ENCODE data around the gene GNAQ.

DNA sequence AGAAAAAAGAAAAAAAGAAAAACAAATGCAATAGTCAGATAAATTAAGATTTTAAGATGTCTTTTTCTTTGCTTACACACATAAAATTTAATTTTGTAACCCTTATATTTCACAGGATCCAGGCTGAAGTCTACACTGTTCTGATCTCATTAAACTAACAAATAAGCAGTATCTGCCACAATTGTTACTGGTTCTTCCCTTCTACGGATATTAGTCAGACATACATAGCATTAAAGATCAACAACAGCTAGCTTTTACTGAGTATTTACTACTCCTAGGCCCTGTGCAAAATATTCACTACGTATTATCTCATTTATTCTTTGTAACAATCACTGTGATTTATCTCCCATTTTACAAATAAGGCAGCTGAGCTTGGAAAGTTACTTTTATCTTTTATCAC lies 34.9 kb downstream of the GNAQ start:
- TF ChIP-seq, protein P1, sequence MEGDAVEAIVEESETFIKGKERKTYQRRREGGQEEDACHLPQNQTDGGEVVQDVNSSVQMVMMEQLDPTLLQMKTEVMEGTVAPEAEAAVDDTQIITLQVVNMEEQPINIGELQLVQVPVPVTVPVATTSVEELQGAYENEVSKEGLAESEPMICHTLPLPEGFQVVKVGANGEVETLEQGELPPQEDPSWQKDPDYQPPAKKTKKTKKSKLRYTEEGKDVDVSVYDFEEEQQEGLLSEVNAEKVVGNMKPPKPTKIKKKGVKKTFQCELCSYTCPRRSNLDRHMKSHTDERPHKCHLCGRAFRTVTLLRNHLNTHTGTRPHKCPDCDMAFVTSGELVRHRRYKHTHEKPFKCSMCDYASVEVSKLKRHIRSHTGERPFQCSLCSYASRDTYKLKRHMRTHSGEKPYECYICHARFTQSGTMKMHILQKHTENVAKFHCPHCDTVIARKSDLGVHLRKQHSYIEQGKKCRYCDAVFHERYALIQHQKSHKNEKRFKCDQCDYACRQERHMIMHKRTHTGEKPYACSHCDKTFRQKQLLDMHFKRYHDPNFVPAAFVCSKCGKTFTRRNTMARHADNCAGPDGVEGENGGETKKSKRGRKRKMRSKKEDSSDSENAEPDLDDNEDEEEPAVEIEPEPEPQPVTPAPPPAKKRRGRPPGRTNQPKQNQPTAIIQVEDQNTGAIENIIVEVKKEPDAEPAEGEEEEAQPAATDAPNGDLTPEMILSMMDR (IDR thresholded peaks at IDR 0.05 in 2 of 3, conservative IDR thresholded peaks at IDR 0.05 in 1 of 3; ENCODE audit: borderline replicate concordance in 1 of 3, insufficient read depth in 1 of 3, low read depth in 2 of 3, low read length in 2 of 3) = no peak
- TF ChIP-seq POLR2AphosphoS5 (IDR thresholded peaks at IDR 0.05; ENCODE audit: low read depth, low read length) (no peak), EZH2 (IDR thresholded peaks at IDR 0.05) (no peak), TCF7L2 (IDR thresholded peaks at IDR 0.05; ENCODE audit: borderline replicate concordance, extremely low read depth, insufficient read depth, insufficient read length) (no peak), POLR2A (IDR thresholded peaks at IDR 0.05; ENCODE audit: borderline replicate concordance, extremely low read depth, insufficient read depth, insufficient read length) (no peak), FOSL1 (IDR thresholded peaks at IDR 0.05; ENCODE audit: low read depth) (no peak), SP1 (IDR thresholded peaks at IDR 0.05; ENCODE audit: low read depth) (no peak), RAD21 (IDR thresholded peaks at IDR 0.05; ENCODE audit: low read depth) (no peak), CEBPB (IDR thresholded peaks at IDR 0.05; ENCODE audit: low read depth) (no peak), YY1 (IDR thresholded peaks at IDR 0.05; ENCODE audit: extremely low read depth, insufficient replicate concordance, low read depth, low read length) (no peak), ZNF274 (IDR thresholded peaks at IDR 0.05; ENCODE audit: low read depth, low read length) (no peak), ELF1 (IDR thresholded peaks at IDR 0.05; ENCODE audit: borderline replicate concordance, low read depth) (no peak)
- TF ChIP-seq, protein P2, sequence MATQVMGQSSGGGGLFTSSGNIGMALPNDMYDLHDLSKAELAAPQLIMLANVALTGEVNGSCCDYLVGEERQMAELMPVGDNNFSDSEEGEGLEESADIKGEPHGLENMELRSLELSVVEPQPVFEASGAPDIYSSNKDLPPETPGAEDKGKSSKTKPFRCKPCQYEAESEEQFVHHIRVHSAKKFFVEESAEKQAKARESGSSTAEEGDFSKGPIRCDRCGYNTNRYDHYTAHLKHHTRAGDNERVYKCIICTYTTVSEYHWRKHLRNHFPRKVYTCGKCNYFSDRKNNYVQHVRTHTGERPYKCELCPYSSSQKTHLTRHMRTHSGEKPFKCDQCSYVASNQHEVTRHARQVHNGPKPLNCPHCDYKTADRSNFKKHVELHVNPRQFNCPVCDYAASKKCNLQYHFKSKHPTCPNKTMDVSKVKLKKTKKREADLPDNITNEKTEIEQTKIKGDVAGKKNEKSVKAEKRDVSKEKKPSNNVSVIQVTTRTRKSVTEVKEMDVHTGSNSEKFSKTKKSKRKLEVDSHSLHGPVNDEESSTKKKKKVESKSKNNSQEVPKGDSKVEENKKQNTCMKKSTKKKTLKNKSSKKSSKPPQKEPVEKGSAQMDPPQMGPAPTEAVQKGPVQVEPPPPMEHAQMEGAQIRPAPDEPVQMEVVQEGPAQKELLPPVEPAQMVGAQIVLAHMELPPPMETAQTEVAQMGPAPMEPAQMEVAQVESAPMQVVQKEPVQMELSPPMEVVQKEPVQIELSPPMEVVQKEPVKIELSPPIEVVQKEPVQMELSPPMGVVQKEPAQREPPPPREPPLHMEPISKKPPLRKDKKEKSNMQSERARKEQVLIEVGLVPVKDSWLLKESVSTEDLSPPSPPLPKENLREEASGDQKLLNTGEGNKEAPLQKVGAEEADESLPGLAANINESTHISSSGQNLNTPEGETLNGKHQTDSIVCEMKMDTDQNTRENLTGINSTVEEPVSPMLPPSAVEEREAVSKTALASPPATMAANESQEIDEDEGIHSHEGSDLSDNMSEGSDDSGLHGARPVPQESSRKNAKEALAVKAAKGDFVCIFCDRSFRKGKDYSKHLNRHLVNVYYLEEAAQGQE (IDR thresholded peaks at IDR 0.05; ENCODE audit: low read depth) = no peak
